ENCODE data around the gene TFCP2L1.

The TFCP2L1 gene

DNA sequence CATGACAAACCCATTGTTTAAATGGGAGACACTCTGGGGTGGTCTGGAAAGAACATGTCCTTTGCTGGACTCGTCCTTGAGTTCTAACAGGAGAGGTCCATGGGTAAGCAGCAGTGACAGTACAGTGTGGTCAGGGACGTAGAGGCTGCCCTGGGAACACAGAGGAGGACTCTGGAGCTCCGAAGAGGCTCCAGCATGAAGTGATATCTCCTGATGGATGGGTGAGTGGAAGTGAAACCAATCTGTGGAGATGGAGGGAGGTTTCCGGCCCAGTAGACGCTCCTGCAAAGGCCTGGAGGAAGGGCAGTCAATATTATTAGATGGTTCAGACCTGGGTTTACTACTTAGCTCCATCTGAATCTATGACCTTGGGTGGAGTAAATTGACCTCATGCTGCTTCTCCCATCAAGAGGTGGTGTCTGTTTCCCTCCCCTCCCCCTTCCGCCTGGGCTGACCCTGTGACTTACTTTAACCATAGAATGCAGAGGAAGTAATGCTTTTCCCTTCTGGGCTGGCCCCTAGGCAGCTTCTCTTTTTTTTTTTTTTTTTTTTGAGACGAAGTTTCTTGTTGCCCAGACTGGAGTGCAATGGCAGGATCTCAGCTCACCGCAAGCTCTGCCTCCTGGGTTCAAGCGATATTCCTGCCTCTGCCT, 2.3 kb upstream of the TFCP2L1 start:
- intact Hi-C loops (cut with DNase I; ENCODE audit: low total_unique reads) = no loop called here
- peaks cover 0 to 32% of the 10 kb centered on the region in 2 donors for H3K27me3 ChIP-seq
- H3K4me1 ChIP-seq = peaks cover 0 to 18% (median 15%) of the 10 kb centered on the region in 4 donors
- H3K27ac ChIP-seq = no peak overlapping the region
- no peaks in the 10 kb centered on the region for H3K9me3 ChIP-seq
- H3K36me3 ChIP-seq = no peaks in the 10 kb centered on the region
- TF ChIP-seq CTCF (IDR thresholded peaks at IDR 0.05) = no peak
- no peak overlapping the region for H3K4me3 ChIP-seq
- DNase-seq = peak; percentile 52 to 75

DNA sequence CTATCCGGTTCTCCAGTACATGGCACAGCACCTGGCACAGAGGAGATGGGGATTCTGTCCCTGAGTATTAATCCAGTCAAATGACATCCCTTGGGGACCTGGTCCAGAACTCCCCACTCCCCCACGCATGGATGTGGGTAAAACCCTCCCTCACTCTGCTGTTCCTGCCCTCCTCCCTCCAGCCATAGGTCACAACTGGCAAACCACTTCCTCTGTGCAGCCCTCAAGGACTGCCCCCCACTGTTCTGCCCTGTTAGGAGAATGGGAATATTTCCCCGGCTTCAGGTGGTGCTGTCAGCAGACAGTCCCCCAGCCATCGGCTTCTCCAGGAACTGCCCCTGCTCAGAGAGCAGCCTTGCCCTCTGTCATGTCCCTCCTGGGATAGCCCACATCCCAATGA, 1.5 kb upstream of the TFCP2L1 start:
- Histone ChIP-seq H3K4me1 (peaks cover 0 to 18% (median 15%) of the 10 kb centered on the region in 4 donors), H3K4me3 (no peak overlapping the region), H3K27me3 (peaks cover 0 to 32% of the 10 kb centered on the region in 2 donors), H3K27ac (no peak overlapping the region), H3K36me3 (no peaks in the 10 kb centered on the region), H3K9me3 (no peaks in the 10 kb centered on the region)
- TF ChIP-seq CTCF (IDR thresholded peaks at IDR 0.05) = no peak
- intact Hi-C loops (cut with DNase I; ENCODE audit: low total_unique reads) = no loop called here
- no peak for DNase-seq

DNA sequence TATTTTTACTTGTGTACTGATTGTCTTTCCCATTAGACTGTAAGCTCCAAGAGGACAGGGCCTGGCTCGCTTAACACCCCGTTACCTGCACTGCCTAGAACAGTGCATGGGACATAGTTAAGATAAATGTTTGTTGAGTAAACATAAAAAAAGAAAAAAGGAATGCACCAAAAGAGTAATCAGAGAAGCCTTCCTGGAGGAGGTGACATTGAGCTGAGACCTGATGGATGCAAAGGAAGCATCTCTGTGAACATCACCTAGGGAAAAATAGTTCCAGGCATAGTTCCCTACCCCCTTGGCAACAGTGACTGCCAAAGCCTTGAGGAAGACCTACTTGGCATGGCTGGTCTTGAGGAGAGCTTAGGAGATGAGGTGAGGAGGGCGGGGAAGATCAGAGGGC, 924 bp upstream of the TFCP2L1 start:
- H3K27me3 ChIP-seq = peaks cover 0 to 34% of the 10 kb centered on the region in 2 donors
- H3K4me1 ChIP-seq = peaks cover 0 to 18% (median 15%) of the 10 kb centered on the region in 4 donors
- H3K36me3 ChIP-seq = no peaks in the 10 kb centered on the region
- intact Hi-C loops (cut with DNase I; ENCODE audit: low total_unique reads) = no loop called here
- no peaks in the 10 kb centered on the region for H3K9me3 ChIP-seq
- no peak overlapping the region for H3K27ac ChIP-seq
- DNase-seq = no peak
- TF ChIP-seq CTCF (IDR thresholded peaks at IDR 0.05) = no peak
- H3K4me3 ChIP-seq = no peak overlapping the region

- peak overlapping the region; percentile 40 to 53 for H3K4me3 ChIP-seq
- peaks cover 0 to 40% of the 10 kb centered on the region in 2 donors for H3K27me3 ChIP-seq
- TF ChIP-seq CTCF (IDR thresholded peaks at IDR 0.05) = no peak
- peaks cover 0 to 18% (median 15%) of the 10 kb centered on the region in 4 donors for H3K4me1 ChIP-seq
- H3K9me3 ChIP-seq = no peaks in the 10 kb centered on the region
- peaks cover 0 to 4% (median 0%) of the 10 kb centered on the region in 3 donors for H3K36me3 ChIP-seq
- no peak for DNase-seq
- intact Hi-C loops (cut with DNase I; ENCODE audit: low total_unique reads) = no loop called here
- no peak overlapping the region for H3K27ac ChIP-seq
These were observed 1.1 kb downstream of the TFCP2L1 start for GRCh38 chr2:121283670-121284462.

DNA sequence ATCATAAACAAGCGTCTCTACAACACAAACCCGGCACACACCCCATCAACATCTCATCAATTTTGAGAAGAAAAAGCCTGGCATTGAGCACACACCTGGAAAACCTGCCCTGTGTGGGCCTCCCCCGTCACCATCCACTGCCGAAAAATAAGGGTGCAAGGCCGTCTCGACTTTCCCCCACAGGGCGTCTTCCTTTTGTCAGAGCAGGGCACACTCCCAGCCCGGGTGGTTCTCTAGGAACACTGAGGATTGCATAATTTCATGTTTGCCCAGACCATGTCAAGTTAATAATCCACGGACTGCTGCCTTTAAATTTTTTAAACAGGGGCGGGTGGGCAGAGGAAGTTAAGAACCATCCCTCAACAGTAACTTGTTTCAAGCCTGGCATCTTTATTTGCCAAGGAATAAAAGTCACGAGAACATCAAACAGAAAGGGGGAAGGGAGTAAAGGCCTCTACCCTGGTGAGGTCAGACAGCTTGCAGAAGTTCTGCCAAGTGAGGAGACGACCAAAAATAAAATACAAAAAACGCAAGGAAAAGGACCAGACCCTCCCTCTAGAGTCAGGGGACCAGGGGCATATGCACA, 2.1 kb downstream of the TFCP2L1 start:
- no peak overlapping the region for H3K4me3 ChIP-seq
- DNase-seq = no peak
- no peak overlapping the region for H3K27ac ChIP-seq
- peaks cover 0 to 18% (median 15%) of the 10 kb centered on the region in 4 donors for H3K4me1 ChIP-seq
- peaks cover 0 to 42% of the 10 kb centered on the region in 2 donors for H3K27me3 ChIP-seq
- TF ChIP-seq CTCF (IDR thresholded peaks at IDR 0.05) = no peak
- intact Hi-C loops (cut with DNase I; ENCODE audit: low total_unique reads) = no loop called here
- H3K36me3 ChIP-seq = peaks cover 0 to 4% (median 0%) of the 10 kb centered on the region in 3 donors
- no peaks in the 10 kb centered on the region for H3K9me3 ChIP-seq

All from tibial artery (tissue), 4 donors.